DMS114 treated with DMSO at 0.1 percent for 48 hours (cell line): ENCODE results near the gene ZNF423.
A peak's percentile ranks its signal among the peaks of the same experiment; 100 is the strongest.
"Not testable (repeated sequence)": the region's sequence is repeated elsewhere in the genome, so short reads cannot be mapped to it uniquely, and the experiment has no call there.

Source experiments
- DNase-seq: peaks from one replicate; lab custom pipeline; 2025; ENCODE audit not compliant: unreplicated experiment; lab: John Stamatoyannopoulos, UW

The ZNF423 gene

DNA sequence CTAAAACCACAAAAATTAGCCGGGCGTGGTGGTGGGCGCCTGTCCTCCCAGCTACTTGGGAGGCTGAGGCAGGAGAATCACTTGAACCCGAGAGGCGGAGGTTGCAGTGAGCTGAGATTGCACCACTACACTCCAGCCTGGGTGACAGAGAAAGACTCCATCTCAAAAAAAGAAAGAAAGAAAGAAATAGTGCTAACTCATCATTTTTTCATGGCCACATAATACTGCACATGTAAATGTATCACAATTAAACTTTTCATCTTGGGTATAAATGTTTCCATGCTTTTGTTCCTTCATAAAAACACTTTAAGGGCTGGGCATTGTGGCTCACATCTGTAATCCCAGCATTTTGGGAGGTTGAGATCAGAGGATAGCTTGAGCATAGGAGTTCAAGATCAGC lies 15.9 kb upstream of the ZNF423 start:
- DNase-seq = not testable (repeated sequence)

DNA sequence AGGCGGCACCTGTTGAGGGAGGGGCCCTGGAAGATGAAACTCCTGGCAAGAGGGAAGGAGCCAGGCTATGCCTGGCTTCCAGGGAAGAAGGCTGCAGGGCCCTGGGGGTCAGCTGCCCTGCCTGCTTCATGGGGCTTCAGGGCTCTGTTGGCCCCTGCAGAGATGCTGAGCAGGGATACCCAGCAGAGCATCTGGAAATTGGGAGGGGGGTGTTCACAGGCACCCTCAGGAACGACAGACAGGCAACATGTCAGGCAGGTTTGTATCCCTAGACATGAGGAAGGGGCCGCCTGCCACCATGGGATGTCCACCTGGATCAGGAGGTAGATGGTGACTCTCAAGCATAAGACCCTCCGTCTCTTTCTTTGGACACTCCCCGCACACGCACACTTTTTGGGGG lies 13.8 kb upstream of the ZNF423 start:
- no peak for DNase-seq

DNA sequence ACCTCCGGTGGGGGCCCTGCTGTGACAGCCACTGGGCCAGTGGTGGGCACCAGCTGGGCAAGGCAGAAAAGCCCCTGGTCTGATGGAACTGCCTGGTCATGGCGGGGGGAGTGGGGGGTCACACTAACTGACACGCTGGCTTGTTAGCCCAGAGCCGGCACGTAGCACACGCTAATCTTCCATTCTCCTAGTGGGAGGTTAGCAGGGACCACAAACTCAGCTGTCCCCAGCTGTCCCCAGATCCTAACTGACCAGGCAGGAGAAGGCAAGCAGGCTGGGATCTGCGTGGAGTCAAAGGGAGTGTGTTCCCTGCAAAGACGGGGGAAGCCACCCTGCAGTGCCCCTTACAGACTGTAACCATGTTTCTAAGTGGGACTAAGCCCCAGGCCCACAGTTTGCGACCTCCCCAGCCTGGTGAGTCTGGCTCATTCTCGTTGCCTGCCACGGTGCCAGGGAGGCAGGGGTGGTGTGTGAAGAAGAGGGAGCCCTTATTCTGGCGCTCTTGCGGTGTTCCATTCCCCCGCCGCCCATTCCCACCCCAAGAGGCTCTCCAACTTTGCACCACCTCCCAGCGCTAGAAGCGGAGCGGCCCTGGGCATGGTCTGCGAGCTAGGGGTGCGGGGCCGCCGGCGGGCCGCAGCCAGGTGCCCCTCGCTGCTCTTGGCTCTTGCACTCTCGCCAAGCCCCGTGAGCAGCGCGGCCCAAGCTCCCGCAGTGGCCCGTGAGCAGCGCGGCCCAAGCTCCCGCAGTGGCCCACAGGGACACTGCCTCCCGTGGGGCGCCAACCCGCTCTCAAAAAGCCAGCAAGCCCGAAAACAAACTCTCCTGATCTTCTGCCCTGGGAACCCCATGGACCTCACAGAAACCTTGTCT lies 12.1 kb upstream of the ZNF423 start:
- no peak for DNase-seq

DNA sequence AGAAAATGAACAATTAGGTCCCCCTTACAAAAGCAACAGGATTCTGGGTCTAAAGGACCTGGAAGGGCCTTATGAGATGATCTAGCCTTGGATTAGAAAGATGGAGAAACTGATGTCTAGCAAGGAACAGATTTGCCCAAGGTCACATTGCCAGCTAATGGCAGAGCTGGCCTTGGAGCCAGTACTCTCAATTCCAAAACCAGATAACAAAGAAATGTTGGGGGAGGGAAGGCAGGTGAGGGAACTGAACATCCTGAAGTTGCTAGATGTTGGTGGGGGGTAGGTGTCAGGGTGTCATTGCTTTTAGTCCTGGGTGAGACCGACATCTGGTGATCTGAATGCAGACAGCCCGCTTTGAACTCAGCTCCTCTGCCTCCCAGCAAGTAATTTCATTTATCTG lies 11.3 kb upstream of the ZNF423 start:
- no peak for DNase-seq

DNA sequence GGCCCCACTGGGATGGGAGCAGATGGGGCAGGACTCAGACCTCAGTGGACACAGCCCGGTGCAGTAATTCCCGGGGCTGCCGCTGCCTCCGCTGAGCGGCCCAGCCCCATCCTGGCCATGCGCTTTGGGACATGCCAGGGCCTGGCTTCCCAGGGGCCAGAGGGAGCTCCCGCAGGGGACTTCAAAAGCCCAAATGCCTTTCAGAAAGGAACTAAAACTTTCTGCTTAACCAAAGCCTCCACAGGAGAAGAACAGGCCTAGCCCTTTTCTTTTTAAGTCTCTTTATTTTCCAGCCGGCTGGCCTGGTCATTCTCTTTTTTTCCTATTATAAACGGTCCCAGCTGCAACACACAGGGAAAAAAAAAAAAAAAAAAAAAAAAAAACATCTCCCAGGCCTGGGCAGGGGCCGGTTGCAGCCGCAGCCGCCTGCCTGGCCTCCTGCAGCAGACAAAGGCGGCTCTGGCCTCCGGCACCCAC lies 10.7 kb upstream of the ZNF423 start:
- no peak for DNase-seq

DNA sequence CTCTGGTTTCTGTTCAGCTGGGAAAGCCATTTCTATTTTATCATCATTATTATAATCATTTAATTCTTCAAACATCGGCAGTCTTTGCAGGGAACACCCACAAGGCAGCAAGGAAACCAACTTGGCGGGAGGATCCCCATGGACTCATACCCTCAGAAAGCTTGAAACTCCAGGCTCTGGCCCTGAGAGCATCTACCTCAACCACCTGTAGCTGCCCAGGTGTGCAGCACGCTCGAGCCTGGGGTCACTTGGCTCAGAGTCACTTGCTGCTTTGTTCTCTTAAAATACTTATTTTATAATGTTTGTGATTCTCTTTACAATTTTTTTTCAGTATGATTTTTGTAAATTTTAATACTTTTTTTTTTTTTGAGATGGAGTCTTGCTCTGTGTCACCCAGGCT lies 6.8 kb upstream of the ZNF423 start:
- DNase-seq = no peak

DNA sequence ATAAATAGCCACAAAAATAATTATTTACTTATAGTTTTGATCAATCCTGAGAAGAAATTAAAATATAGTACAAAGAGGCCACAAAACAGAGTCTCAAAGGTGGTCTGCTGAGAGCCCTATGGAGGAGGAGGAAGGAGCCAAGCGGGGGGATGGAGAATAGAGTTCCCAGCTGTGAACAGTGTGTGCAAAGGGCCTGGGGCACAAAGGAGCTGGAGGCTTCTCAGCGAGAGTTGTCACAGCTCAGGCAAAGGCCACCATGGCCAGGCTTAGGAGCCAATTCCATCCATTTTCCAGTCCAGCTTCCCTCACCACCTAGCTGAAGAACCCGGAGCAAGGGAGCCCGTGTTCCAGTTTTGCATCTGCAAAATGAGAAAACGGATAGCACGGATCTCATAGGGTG lies 5.4 kb upstream of the ZNF423 start:
- no peak for DNase-seq

DNA sequence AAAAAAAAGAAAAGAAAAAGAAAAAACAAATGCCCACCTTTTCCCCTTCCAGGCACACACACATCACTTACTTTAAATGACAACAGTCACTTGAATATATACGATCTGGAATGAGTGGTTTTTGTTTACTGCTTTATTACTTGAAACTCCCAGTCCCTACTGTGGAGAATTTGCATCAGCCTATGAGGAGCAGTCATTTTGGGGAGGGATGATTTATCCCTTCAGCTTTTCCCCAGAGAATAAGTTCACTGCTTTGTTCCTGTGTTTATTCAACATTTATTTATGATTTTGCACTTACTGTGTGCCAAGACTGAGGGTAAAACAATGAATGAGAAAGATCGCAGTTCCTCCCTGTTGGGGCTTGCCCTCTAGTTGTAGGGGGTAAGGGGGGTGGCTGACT lies 4.7 kb upstream of the ZNF423 start:
- DNase-seq = no peak

DNA sequence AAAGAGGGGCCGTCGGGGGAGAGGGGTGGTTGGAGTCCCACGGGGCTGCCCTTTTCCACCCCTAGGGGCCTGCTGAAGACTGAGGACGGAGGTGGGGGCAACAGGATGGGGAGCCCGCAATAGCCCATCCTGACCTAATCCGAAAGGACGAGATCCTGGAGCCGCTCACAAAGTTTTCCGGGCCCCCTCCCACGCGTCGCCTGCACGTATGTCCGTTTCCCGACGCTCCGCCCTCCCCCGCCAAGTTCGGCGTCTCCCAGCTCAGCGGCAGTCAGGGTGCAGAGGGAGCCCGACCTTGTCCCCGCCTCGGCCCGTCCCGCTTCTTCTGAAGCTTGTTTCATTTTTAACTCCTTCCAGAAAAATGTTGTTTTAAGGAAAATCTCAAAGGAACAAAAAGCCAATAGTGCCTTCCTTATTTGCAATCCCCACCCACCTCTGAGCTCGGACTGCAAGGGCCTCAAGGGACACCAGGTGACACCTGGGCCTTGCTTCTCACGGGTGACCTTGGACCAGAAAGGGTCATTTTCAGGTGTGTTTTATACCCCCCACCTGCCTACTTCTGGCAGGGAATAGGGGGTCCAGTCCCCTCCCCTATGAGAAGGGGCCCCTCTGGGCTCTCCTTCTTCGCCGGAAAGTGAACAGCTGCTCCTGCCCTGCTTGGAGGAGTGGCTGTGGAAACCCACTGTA lies 3.4 kb upstream of the ZNF423 start:
- DNase-seq = peak; percentile 30

DNA sequence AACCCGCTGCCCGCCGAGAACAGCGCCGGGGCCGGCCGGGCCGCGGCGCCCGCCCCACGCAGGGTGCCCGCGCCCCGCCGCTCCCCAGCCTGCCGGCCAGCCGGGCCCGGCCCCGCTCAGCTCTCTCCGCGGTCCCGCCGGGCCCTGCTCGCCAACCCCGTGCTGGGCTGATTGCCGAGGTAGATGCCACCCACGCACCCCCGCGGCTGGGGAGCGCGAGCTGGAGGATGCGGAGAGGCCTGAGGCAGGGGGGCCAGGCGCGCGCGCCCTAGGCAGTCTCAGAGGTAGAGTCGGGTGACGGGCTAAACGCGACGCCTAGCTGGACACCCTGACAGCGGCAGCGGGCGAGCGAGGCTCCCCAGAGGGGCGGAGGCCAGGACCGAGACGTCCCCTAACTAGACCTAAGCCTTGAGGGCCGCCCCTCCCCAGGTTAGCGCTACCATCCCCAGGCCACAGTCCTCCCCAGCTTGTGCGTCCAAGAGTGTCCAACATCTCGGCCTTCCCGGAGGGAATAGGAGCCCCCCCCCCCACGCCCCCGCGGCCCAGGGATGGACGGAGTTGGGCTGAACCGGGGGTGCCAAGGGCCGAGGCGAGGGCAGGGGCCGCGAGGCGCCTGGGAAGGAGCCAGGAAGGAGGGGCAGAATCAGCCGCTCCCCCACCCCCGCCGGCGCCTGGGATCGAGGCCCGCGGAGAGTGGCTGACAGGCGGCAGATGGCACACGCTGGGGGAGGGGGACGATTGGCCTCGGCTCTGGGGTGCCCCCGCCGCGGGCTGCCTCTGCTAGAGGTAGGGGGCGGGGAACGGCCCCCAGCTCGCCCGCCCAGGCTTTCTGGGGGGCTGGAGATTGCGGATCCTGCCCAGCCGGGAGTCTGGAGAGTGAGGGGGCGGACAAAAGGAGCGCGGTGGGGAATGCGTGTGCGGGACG lies 2.5 kb upstream of the ZNF423 start:
- DNase-seq = no peak

DNA sequence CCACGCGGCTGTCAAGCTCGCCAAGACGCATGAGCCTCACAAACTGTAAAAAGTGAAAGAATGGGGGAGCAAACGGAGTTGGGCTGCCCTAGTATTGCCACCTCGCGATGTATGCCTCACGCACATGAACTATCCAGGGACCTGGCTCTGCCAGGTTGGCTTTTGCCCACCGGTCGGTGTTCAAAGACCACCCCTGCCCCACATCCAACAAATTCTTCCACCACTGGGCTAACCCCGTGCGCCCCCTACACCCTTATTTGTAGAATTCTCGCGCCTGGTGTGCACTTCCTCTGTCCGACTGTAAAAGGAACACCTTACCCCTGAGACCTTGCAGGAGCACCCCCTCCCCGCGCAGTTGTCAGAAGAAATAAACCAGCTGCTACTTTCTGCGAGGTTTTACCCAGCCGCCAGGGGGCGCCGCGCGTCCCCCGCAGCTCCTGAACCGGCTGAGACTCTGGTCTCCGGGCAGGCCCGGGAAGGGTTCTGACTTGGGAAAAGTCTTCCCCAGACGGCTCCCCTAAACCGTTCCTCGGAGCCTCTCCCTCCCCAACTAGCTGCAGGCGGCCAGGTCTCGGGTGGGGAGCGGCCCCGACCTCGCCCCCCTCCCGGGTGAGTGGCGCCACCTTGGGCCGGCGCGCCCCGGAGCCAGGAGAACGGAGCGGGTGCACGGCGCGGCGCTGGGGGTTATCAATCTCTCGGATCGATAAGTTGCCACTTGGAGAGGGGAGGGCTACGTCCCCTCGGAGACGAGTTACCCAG lies 1.7 kb upstream of the ZNF423 start:
- peak; percentile 53 for DNase-seq

DNA sequence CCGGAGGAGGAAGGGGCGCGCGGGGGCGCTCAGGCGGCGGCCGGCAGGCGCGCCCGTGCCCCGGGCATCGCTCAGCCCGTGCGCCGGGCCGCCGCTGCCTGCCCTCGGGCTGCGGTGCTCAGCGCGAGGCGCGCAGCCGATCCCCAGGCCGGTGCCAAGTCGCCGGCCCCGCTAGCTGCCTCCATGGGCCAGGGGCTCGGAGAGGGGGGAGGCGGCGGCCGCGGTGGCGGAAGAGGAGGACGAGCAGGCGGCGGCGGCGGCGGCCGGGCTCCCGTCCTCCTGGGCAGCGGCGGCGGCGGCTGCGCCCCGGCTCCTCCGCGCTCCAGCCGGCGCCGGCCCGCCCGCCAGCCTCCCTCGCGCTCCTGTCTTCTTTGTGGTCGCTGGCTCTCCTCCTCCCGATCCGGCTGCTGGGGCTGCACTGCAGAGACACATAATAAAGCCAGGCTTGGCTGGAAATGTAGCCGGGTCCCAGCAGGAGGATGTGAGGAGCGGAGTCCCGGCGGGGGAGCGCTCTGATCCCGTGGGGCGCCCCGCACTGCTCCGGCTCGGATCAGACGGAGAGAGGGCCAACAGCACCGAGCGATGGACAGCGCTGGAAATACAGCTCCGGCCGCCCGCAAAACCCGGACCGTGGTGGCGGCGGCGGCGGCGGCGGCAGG lies 889 bp upstream of the ZNF423 start:
- DNase-seq = peak; percentile 51

DNA sequence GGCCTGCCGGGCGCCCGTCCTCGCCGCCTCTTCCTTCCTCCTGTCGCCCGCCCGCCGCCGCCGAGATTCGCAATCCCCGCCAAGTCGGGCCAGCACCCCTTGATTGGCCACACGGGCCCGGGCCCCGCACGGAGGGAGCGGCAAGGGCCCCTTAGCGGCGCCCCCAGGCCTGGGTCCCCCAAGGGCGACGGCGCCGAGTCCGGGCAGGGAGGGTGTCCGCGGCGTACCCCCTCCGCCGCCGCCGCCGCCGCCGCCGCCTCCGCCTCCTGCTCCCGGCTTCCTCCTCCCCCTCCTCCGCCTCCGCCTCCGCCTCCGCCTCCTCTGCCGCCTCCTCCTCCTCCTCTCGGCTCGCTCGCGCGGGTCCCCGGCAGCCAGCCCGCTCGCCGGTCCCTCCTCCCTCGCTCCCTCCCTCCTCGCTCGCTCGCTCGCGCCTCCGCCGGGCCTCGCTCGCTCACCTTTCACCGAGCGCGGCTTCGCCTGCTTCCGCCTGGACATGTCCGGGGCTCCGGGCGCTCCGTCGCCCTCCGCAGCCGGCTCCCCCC lies 561 bp downstream of the ZNF423 start:
- DNase-seq = peak; percentile 47

DNA sequence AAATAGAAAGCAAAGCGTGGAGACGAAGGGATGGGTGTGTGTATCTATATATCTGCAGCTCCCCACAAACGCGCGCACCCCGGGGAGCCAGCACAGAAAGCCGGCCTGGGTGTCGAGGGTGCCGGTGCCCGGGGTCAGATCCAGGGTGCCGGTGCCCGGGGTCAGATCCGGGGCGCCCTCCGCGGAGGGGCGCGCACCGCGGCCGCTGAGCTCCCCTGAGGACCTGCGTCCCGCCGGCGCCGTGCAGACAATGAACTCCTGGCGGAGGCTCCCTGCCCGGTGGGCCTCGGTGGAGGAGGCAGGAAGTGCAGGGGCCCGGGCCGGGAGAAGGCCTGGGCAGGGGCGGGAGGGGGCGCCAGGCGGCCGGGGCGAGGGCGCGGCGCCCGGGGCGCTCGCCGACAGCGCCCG lies 1.1 kb downstream of the ZNF423 start:
- DNase-seq = no peak

DNA sequence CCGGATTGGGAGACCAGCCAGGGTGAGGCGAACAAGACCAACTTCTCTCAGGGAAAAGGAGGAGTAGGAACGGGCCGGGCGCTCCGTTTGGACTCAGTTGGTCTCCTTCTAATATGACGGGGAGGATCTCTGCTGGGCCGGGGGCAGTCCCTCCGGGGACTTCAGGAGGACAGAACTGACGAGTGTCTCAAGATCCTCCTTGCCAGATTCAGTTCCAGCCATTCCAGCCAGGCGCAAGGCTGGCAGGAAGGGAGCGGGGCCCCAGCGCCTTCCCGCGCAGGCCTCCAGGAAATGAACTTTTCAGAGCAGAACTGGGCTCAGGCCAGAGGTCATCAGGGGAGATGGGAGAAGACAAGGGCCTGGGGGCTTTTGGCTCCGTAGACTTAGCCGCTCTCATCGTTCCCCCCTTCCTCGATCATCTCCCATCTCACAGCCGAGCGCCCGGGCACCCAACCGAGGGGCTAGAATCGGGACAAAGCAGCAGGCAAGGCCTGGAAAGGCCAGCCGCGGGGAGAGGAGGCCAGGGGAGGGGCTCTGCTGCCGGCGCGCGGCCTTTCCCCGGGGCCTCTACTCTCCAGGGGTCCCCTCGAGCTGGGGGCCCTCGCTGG lies 1.6 kb downstream of the ZNF423 start:
- no peak for DNase-seq

DNA sequence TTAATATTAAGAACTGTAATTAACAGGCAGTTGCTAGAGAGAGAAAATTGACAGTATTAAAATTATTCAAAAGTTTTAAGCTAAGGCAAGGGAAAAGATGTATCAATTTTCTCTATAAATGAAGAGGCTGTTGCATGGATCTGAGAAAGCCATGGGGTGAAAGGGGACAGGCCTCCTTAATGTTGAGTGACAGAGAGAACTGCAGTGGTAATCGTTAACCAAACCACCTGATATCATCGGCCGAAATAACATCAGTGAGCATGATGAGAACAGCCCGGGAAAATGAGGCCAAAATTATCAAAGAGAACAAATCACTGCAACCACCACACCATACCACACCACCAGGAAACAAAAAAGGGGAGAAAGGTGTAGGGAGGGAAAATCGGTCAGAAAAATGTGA lies 3.6 kb downstream of the ZNF423 start:
- DNase-seq = no peak

DNA sequence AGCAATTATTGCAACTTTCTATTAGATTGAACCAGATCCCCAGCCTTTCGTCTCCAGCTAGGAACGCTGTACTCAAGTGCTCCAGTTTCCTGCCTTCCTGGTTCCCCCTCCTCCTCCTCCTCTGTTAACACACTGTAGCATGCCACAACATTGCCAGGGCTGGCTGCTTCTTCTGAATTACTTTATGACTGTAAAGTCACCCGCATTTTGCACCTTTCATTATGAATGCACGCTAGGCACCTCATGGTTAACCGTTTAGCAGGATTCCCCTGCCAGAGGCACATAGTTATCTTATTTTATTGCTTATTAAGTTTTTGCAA lies 4.5 kb downstream of the ZNF423 start:
- DNase-seq = no peak

DNA sequence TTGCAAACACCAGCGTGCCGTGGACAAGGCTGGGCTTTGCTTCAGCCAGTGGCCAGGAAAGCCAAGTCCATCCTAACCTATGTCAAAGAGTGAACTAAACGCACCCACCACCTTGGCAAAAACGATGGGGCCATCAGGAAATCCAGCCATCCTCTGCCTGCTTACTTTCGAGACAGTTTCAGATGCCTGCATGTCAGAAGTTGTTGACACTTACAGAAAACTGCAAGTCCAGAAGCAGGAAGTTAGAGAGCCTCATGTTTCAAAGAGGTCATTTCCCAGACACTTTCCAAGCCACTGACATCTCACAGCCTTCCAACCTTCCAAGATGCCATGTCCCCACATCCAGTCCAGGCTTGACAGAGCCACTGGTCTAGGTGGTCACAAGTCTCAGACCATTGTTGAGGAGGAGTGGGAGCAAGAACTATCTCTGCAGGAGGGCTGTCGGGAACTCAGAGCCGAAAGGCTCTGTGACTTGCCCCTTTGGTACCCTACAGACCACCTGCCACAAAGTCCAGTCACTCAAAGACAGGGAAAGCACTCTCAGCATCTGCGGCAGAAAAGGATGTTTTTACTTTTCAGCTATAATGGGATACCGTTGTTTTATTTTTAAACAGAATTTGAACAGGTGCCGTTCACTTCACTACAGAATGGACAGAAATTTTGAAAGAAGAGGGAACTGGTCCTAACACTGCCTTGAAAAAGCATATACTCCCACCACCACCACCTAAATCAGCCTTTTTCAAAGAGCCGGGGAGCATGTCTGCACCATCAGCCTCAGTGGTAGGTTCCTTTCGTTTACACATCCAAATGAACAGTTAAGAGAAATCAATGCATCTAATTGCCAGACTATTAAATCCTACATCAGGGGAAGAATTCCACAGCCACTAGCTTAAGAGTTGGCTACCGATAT lies 5.1 kb downstream of the ZNF423 start:
- DNase-seq = no peak

DNA sequence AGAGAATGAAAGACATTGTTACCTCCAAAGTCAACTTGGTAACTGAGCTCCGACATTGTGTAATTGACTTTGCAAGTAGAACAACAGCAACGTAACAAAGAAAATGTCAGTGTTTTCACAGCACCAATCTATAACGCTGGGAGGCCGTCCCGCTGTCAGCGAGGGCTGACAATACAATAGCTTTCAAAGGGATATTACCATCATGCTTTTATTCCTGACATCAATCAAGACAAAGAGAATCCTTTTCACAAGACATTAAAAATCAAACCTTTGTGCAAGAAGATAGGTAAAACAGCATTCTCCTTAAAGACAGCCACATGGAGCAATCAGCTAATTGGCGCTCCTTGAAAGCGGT lies 6.2 kb downstream of the ZNF423 start:
- DNase-seq = no peak
